Loucy (cell line): ENCODE data around the gene DYNC1I2.

Source experiments
- EZH2phosphoT487 ChIP-seq: fragments of 200-600 bp; IDR thresholded peaks from 2 replicates; pipeline ENCODE4 v1.6.1; 2018; ENCODE audit warnings: antibody characterized with exemption, mild to moderate bottlenecking, moderate library complexity, borderline replicate concordance
- TF ChIP-seq, protein P1 (sequence below): fragments of 200-600 bp; sonication (generic); conservative IDR thresholded peaks from 2 replicates; pipeline ENCODE4 v1.5.1; 2014; ENCODE audit warnings: mild to moderate bottlenecking, antibody characterized with exemption, low read length

- no peak for TF ChIP-seq EZH2phosphoT487
- TF ChIP-seq, protein P1, sequence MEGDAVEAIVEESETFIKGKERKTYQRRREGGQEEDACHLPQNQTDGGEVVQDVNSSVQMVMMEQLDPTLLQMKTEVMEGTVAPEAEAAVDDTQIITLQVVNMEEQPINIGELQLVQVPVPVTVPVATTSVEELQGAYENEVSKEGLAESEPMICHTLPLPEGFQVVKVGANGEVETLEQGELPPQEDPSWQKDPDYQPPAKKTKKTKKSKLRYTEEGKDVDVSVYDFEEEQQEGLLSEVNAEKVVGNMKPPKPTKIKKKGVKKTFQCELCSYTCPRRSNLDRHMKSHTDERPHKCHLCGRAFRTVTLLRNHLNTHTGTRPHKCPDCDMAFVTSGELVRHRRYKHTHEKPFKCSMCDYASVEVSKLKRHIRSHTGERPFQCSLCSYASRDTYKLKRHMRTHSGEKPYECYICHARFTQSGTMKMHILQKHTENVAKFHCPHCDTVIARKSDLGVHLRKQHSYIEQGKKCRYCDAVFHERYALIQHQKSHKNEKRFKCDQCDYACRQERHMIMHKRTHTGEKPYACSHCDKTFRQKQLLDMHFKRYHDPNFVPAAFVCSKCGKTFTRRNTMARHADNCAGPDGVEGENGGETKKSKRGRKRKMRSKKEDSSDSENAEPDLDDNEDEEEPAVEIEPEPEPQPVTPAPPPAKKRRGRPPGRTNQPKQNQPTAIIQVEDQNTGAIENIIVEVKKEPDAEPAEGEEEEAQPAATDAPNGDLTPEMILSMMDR = no peak
Observed at GRCh38 chr2:171787333-171788072, 100.2 kb downstream of the DYNC1I2 start.
